A549 (cell line): ENCODE data around the gene F10. TPM values are rescaled to one million over a fixed set of nuclear protein-coding genes. Genes with fewer than 3 reads are reported as not detected.

ENCODE experiments used
- ATAC-seq, 2 experiments: fragments of 200-7000 bp in 1 of 2; fragments of >200 bp in 1 of 2; cut with Nextera tagmentation in 1 of 2; cut with Tn5 transposase in 1 of 2; 3 replicates each; pipeline versions ENCODE4 v1.8.0 to v1.9.1; 2018 to 2020; ENCODE audit warnings: mild to moderate bottlenecking in 1 of 2, moderate library complexity in 1 of 2
- CTCF ChIA-PET: fragments of 300-600 bp; sonication (Branson Sonifier 250); formaldehyde crosslinking; extraction: SDS; loops from one replicate; lab custom pipeline; 2021; ENCODE audit warnings: antibody characterized with exemption, inconsistent platforms; lab: Yijun Ruan, JAX
- POLR2A ChIA-PET: fragments of 350-600 bp; formaldehyde crosslinking; extraction: SDS; loops from one replicate; lab custom pipeline; 2021; ENCODE audit warnings: antibody characterized with exemption, inconsistent platforms; lab: Yijun Ruan, JAX
- DNase-seq, 2 experiments: peaks; one replicate each; pipeline versions ENCODE4 v3.0.0 to v3.0.0-alpha.2; 2011 to 2016; ENCODE audit warnings: low read depth in 1 of 2, low spot score in 1 of 2
- FAIRE-seq: peaks from 2 replicates; lab custom pipeline; 2011; peaks lifted over from hg19 to GRCh38; lab: Jason Lieb, UNC
- H3K27ac ChIP-seq, 2 experiments: fragments of >200 bp; sonication (Bioruptor Twin); formaldehyde crosslinking; 3 replicates each; pipeline ENCODE4 v1.5.1; 2016 to 2017
- H3K4me1 ChIP-seq: fragments of >200 bp; sonication (Bioruptor Twin); formaldehyde crosslinking; 3 replicates; pipeline ENCODE4 v1.6.1; 2016
- H3K4me2 ChIP-seq: fragments of >200 bp; sonication (Bioruptor Twin); formaldehyde crosslinking; 3 replicates; pipeline ENCODE4 v1.6.1; 2016
- H3K4me3 ChIP-seq: fragments of >200 bp; sonication (Bioruptor Twin); formaldehyde crosslinking; 3 replicates; pipeline ENCODE4 v1.5.1; 2016
- H3K9me3 ChIP-seq: fragments of >200 bp; sonication (Bioruptor Twin); formaldehyde crosslinking; 3 replicates; pipeline ENCODE4 v1.6.1; 2016
- CHD4 ChIP-seq: fragments of 200-600 bp; sonication (generic); IDR thresholded peaks from 2 replicates; pipeline ENCODE4 v1.6.1; 2016; ENCODE audit warnings: antibody characterized with exemption, mild to moderate bottlenecking, borderline replicate concordance
- EHMT2 ChIP-seq: fragments of 200-600 bp; sonication (generic); IDR thresholded peaks from 2 replicates; pipeline ENCODE4 v1.6.1; 2016; ENCODE audit warnings: antibody characterized with exemption, low read depth, mild to moderate bottlenecking, moderate library complexity
- KDM5A ChIP-seq: fragments of 200-600 bp; sonication (generic); IDR thresholded peaks from 2 replicates; pipeline ENCODE4 v1.6.1; 2016; ENCODE audit warnings: antibody characterized with exemption, mild to moderate bottlenecking
- MYC ChIP-seq: IDR thresholded peaks from 2 replicates; pipeline ENCODE4 v1.6.1; 2012; ENCODE audit warnings: mild to moderate bottlenecking, inconsistent platforms, low read length, improper control_type of control experiment, borderline replicate concordance
- NFE2L2 ChIP-seq: fragments of 150-350 bp; conservative IDR thresholded peaks from 2 replicates; pipeline ENCODE4 v1.6.1; 2014; ENCODE audit warnings: low read length
- PHF8 ChIP-seq: fragments of 200-600 bp; sonication (generic); IDR thresholded peaks from 2 replicates; pipeline ENCODE4 v1.6.1; 2016; ENCODE audit warnings: low read depth, mild to moderate bottlenecking, antibody characterized with exemption, moderate library complexity, borderline replicate concordance
- POLR2A ChIP-seq: IDR thresholded peaks from 2 replicates; pipeline ENCODE4 v1.6.1; 2012; ENCODE audit warnings: mild to moderate bottlenecking, low read length
- POLR2AphosphoS2 ChIP-seq: conservative IDR thresholded peaks from 2 replicates; pipeline ENCODE4 v1.6.1; 2012; ENCODE audit warnings: low read length, improper control_type of control experiment, inconsistent platforms
- RAD21 ChIP-seq, 2 experiments: fragments of >200 bp in 1 of 2; sonication (Bioruptor Twin) in 1 of 2; formaldehyde crosslinking in 1 of 2; IDR thresholded peaks in 1 of 2; conservative IDR thresholded peaks in 1 of 2; 2 replicates in 1 of 2; 3 replicates in 1 of 2; pipeline ENCODE4 v1.6.1; 2012 to 2018; ENCODE audit warnings: inconsistent platforms in 1 of 2
- RFX5 ChIP-seq: fragments of 450-650 bp; IDR thresholded peaks from 2 replicates; pipeline ENCODE4 v1.7.1; 2014; ENCODE audit warnings: antibody characterized with exemption, mild to moderate bottlenecking, moderate library complexity
- SREBF2 ChIP-seq: fragments of 450-650 bp; IDR thresholded peaks from 2 replicates; pipeline ENCODE4 v1.6.1; 2014; ENCODE audit warnings: mild to moderate bottlenecking, moderate library complexity
- TP53 ChIP-seq: fragments of 250-450 bp; sonication (Bioruptor Pico); IDR thresholded peaks from 2 replicates; pipeline ENCODE4 v1.5.0; 2021; ENCODE audit warnings: mild to moderate bottlenecking, moderate library complexity
- ZFP36 ChIP-seq: fragments of 450-650 bp; IDR thresholded peaks from 2 replicates; pipeline ENCODE4 v1.6.1; 2014; ENCODE audit warnings: borderline replicate concordance; ENCODE audit not compliant: partially characterized antibody
- WGBS: methylation state at CpG from one replicate; pipeline ENCODE4 v1.1.6; 2017; ENCODE audit errors: missing lambda C conversion rate; 5-methylcytosine and 5-hydroxymethylcytosine counted together
- polyA plus RNA-seq, 4 experiments: library from polyadenylated mRNA; depleted of rRNA in 3 of 4; stranded (reverse); fragments of >200 nt; fragmentation: RNase III in 1 of 4; extraction: RNeasy Plus Mini Kit Qiagen cat#74134 plus additional on column Dnase treatment in 1 of 4; gene quantifications; 2 replicates in 3 of 4; 3 replicates in 1 of 4; pipeline ENCODE4 v1.2.3, GENCODE V29; 2011 to 2017
- TF ChIP-seq, protein P1 (sequence below): fragments of 250-450 bp; sonication (Bioruptor Pico); IDR thresholded peaks from 2 replicates; pipeline ENCODE4 v1.5.0; 2020; ENCODE audit warnings: low read depth, mild to moderate bottlenecking, moderate library complexity
- TF ChIP-seq, protein P2 (sequence below): fragments of 450-650 bp; IDR thresholded peaks from 2 replicates; pipeline ENCODE4 v1.6.1; 2014; ENCODE audit warnings: antibody characterized with exemption
- TF ChIP-seq, protein P3 (sequence below): fragments of >200 bp; sonication (Bioruptor Twin); formaldehyde crosslinking; IDR thresholded peaks from 3 replicates; pipeline ENCODE4 v1.6.1; 2016
- TF ChIP-seq, protein P4 (sequence below): IDR thresholded peaks from 2 replicates; pipeline ENCODE4 v1.6.1; 2012
- TF ChIP-seq, protein P5 (sequence below): fragments of 250-450 bp; sonication (Bioruptor Pico); IDR thresholded peaks from 2 replicates; pipeline ENCODE4 v1.5.0; 2021; ENCODE audit warnings: mild to moderate bottlenecking, moderate library complexity, borderline replicate concordance
- TF ChIP-seq, protein P6 (sequence below): fragments of 200-600 bp; sonication (generic); IDR thresholded peaks from 2 replicates; pipeline ENCODE4 v1.6.1; 2016; ENCODE audit warnings: antibody characterized with exemption, mild to moderate bottlenecking, moderate library complexity

The F10 gene
- polyA plus RNA-seq, 2 of the 4 experiments (the other 2 are of a cell fraction): 0.32 TPM; not detected in 1

DNA sequence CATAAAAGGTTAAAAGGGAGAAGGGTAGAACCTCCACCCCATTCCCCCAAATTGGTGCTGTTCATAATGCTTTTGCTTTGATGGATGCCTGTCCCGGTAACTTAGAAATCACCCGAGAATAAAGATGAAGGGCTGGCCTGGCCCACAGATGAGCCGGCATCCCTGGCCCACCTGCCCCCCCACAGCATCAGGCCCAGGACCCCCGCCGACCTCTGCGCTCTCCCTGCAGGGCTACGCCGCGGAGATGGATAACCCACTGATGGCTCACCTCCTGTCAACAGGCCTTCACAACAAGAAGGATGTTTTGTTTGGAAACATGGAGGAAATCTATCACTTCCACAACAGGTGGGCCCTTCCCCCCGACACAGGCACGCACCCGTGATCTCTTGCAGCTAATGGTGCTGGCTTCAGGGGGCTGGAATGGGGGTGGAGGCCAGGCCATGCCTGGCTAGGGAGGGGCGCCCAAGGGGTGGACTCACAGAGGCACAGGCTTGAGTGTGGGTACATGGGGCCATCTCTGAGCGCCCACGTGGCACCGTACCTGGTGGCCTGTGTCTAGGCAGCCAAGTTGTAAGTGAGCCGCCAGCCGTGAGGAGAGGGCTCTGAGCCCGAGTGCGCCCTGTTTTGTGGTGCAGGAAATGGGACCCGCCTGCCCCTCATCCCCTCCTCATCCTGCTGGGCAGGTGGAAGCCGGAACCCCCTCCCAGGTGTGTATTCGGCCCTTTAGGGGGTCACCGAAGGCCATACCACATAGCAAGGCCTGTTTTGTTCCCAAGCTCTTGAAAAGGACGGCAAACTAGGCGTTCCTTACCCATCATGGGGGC, 40.2 kb upstream of the F10 start:
- Histone ChIP-seq H3K27ac (no peak overlapping the region), H3K9me3 (no peaks in the 10 kb centered on the region), H3K4me3 (no peak overlapping the region), H3K4me1 (0 out of 3 replicates have a peak, but pooled peaks cover 3% of the 10 kb centered on the region), H3K4me2 (no peak overlapping the region)
- DNase-seq (no peak), FAIRE-seq (no peak), ATAC-seq (no peak)
- TF ChIP-seq POLR2A (no peak), NFE2L2 (no peak), RFX5 (no peak), PHF8 (no peak), POLR2AphosphoS2 (no peak), TP53 (no peak), MYC (no peak), RAD21 (conservative IDR thresholded peaks at IDR 0.05 in 1 of 2, IDR thresholded peaks at IDR 0.05 in 1 of 2) (no peak), EHMT2 (no peak), ZFP36 (no peak)
- TF ChIP-seq, protein P1, sequence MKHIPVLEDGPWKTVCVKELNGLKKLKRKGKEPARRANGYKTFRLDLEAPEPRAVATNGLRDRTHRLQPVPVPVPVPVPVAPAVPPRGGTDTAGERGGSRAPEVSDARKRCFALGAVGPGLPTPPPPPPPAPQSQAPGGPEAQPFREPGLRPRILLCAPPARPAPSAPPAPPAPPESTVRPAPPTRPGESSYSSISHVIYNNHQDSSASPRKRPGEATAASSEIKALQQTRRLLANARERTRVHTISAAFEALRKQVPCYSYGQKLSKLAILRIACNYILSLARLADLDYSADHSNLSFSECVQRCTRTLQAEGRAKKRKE (CRISPR knock-in tag): no peak
- TF ChIP-seq, protein P2, sequence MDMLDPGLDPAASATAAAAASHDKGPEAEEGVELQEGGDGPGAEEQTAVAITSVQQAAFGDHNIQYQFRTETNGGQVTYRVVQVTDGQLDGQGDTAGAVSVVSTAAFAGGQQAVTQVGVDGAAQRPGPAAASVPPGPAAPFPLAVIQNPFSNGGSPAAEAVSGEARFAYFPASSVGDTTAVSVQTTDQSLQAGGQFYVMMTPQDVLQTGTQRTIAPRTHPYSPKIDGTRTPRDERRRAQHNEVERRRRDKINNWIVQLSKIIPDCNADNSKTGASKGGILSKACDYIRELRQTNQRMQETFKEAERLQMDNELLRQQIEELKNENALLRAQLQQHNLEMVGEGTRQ: no peak
- TF ChIP-seq, protein P3, sequence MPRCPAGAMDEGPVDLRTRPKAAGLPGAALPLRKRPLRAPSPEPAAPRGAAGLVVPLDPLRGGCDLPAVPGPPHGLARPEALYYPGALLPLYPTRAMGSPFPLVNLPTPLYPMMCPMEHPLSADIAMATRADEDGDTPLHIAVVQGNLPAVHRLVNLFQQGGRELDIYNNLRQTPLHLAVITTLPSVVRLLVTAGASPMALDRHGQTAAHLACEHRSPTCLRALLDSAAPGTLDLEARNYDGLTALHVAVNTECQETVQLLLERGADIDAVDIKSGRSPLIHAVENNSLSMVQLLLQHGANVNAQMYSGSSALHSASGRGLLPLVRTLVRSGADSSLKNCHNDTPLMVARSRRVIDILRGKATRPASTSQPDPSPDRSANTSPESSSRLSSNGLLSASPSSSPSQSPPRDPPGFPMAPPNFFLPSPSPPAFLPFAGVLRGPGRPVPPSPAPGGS: no peak
- TF ChIP-seq, protein P4, sequence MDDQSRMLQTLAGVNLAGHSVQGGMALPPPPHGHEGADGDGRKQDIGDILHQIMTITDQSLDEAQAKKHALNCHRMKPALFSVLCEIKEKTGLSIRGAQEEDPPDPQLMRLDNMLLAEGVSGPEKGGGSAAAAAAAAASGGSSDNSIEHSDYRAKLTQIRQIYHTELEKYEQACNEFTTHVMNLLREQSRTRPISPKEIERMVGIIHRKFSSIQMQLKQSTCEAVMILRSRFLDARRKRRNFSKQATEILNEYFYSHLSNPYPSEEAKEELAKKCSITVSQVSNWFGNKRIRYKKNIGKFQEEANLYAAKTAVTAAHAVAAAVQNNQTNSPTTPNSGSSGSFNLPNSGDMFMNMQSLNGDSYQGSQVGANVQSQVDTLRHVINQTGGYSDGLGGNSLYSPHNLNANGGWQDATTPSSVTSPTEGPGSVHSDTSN: no peak
- ChIA-PET CTCF (no interaction called here), POLR2A (no interaction called here)
- 56% methylated on average over 14 of the region's 26 CpGs for whole genome bisulfite sequencing

DNA sequence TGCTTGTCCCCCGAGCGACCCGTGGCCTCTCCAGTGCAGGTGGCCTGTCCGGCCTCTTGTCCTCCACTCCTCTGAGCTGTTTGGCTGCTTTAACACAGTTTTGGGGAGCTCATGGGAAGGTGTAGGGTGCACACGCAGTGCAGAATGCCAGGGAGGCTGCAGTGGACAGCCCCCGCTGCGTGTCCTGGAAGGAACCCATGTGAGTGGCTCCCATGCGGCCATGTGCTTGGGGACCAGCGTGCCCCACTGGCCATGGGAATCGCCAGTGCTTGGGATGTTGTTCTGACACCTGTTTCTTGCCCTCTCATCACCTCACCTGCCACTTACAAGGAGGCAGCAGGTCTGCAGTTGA, 39.6 kb upstream of the F10 start:
- 90% methylated on average over 2 of the region's 10 CpGs for WGBS
- DNase-seq: no peak
- FAIRE-seq: no peak
- TF ChIP-seq KDM5A (no peak), TP53 (no peak), RFX5 (no peak), CHD4 (no peak), SREBF2 (no peak)
- TF ChIP-seq, protein P5, sequence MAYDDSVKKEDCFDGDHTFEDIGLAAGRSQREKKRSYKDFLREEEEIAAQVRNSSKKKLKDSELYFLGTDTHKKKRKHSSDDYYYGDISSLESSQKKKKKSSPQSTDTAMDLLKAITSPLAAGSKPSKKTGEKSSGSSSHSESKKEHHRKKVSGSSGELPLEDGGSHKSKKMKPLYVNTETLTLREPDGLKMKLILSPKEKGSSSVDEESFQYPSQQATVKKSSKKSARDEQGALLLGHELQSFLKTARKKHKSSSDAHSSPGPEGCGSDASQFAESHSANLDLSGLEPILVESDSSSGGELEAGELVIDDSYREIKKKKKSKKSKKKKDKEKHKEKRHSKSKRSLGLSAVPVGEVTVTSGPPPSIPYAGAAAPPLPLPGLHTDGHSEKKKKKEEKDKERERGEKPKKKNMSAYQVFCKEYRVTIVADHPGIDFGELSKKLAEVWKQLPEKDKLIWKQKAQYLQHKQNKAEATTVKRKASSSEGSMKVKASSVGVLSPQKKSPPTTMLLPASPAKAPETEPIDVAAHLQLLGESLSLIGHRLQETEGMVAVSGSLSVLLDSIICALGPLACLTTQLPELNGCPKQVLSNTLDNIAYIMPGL (CRISPR knock-in tag): no peak
- TF ChIP-seq, protein P1 (CRISPR knock-in tag): no peak
- TF ChIP-seq, protein P6, sequence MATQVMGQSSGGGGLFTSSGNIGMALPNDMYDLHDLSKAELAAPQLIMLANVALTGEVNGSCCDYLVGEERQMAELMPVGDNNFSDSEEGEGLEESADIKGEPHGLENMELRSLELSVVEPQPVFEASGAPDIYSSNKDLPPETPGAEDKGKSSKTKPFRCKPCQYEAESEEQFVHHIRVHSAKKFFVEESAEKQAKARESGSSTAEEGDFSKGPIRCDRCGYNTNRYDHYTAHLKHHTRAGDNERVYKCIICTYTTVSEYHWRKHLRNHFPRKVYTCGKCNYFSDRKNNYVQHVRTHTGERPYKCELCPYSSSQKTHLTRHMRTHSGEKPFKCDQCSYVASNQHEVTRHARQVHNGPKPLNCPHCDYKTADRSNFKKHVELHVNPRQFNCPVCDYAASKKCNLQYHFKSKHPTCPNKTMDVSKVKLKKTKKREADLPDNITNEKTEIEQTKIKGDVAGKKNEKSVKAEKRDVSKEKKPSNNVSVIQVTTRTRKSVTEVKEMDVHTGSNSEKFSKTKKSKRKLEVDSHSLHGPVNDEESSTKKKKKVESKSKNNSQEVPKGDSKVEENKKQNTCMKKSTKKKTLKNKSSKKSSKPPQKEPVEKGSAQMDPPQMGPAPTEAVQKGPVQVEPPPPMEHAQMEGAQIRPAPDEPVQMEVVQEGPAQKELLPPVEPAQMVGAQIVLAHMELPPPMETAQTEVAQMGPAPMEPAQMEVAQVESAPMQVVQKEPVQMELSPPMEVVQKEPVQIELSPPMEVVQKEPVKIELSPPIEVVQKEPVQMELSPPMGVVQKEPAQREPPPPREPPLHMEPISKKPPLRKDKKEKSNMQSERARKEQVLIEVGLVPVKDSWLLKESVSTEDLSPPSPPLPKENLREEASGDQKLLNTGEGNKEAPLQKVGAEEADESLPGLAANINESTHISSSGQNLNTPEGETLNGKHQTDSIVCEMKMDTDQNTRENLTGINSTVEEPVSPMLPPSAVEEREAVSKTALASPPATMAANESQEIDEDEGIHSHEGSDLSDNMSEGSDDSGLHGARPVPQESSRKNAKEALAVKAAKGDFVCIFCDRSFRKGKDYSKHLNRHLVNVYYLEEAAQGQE: no peak
- Histone ChIP-seq H3K4me1 (0 out of 3 replicates have a peak, but pooled peaks cover 3% of the 10 kb centered on the region), H3K27ac (no peak overlapping the region), H3K9me3 (no peaks in the 10 kb centered on the region), H3K4me2 (no peak overlapping the region), H3K4me3 (no peak overlapping the region)
- ATAC-seq: no peak
- POLR2A ChIA-PET: no interaction called here
- CTCF ChIA-PET: no interaction called here
